Forelimb muscle (tissue), 1 donor: Measurements from ENCODE around the gene EPHA4. TPM values are rescaled to one million over a fixed set of nuclear protein-coding genes. Genes with fewer than 3 reads are reported as not detected.

Source experiments
- DNase-seq: peaks from one replicate; pipeline ENCODE4 v3.0.0-alpha.2; 2013; ENCODE audit warnings: low read depth
- polyA plus RNA-seq: library from polyadenylated mRNA; unstranded; fragments of 120-200 nt; gene quantifications from one replicate; pipeline ENCODE4 v1.2.1, GENCODE V29; 2013; ENCODE audit not compliant: insufficient read length

The EPHA4 gene
- polyA plus RNA-seq, 1 donor: 8.7 TPM

DNA sequence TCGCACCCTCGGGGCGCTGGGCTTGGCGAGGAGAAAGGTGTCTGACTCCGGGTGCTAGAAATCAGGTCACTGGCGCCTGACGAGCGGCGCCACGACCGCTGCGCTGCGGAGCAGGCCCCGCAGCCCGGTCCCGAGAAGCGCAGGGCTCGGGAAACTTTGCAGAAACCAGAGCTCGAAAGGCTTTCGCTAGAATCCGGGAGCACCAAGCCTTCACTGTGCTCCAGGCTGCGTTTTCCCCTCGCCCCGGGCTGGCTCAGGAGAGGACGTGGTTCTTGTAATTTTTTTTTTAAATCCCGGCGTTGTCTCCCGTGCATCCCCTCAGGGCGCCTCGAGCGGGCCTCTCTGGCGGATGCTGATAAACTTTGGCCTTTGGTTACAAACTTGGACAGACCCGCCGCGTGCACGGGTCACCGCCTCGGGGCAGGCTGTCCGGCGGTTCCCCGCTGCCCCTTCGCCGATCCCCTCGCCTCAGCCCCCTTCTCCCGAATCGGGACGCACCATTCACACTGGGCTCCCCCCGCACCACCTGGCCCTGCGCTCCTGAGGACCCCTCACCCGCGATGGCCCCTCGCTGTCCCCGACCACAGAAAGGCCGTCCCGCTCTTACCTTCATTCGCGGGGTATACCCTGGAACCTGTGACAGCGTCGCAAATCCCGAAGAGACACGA lies 419 bp downstream of the EPHA4 start:
- DNase-seq: no peak

DNA sequence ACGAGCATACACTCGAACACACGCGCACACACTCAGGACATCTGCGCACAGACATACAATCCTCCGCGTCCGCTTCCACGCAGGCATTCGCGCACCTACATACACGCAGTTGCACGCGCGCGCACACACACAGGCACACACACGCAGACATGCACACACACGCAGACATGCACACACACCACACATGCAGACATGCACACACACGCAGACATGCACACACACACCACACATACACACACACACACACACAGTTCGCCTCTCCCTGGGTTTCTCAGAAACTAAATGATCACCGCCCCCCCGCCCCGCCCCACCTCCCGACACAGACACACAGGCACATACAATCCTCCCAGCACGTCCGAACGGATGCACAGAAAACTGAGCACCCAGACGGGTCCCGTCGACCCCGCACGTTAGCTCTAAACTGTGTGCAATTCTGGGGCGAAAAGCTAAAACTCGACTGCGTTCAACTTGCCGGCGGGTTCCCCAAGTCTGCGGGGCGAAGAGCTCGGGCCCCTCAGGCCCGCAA lies 1.0 kb downstream of the EPHA4 start:
- DNase-seq: no peak

DNA sequence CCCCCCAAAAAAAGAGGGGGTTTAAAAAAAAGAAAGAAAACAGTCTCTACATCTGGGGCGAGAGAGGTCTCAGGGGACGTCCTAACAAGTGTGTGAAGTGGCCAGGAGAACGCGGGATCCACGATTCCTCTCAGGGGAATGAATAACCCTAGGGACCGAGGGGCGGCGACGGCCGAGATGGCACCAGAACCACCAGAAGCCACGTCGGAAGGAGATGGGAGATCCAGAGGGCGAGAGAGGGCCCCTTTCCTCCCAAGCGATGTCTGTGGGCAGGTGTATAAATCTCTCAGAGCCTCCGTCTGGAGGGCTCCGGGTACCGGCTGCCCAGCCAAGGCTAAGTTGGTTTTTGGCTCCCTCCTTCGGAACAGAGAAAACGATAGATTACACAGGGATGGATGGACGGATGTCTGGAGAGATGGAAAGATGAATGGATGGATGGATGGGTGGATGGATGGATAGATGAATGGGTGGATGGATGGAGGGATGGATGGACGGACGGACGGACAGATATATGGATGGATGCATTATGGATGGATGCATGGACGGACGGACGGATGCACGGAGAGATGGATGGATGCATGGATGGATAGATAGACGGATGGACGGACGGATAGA lies 1.7 kb downstream of the EPHA4 start:
- DNase-seq: no peak

DNA sequence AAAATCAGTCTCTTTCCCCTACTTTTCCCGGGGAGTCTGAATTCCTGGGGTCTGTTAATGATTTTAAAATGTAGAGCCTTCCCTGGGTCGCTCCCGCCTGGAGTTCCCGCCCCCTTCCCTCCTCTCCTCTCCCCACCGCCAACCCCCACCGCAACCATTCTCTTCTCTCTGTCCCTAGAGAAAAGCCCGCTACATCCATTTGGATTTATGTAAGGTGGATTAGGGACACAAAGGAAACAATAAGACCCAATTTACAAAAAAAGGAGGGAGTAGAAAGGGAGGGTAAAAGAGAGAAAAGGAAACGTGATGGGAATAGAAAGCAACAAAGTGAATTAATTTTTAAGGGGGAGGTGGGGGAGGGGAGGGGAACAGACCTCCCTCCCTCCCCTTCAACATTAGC lies 2.2 kb downstream of the EPHA4 start:
- no peak for DNase-seq

DNA sequence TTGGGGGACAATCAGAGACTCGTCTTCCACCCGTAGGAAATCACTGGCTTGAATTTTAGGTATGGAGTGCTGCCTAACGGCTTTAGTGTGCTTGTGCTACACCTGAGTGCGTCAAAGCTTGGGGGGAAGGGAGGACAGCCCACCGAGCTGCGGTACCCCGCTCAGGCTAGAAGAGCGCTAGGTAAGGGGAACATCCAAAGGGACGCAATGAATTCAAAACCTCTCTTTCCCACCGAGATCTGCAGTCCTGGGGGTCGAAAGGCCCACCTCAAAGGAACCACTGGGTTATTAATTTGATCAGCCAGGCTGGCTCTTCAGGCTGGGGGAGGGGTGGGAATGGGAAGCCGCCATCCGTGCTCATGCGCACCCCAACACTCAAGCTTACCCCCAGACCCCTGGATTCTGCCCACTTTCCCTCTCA lies 2.7 kb downstream of the EPHA4 start:
- no peak for DNase-seq

DNA sequence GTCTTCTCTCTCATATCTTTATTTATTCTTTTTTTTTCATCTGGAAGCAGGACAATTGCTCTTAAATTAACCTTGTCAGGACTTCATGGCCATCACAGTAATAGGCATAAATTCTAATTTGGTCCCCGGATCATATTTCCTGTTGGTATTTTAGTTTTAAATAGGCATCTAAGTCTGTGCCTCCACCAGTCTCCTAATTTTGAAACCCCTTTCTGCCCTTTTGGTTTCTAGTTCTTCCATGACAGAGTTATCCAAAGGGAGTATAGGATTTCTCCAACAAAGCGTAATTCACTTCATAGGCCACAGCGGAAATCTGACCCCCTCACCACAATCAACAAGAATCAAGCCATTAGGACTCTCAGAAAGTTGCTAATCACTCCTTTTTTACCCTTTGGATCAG lies 3.8 kb downstream of the EPHA4 start:
- DNase-seq: no peak

DNA sequence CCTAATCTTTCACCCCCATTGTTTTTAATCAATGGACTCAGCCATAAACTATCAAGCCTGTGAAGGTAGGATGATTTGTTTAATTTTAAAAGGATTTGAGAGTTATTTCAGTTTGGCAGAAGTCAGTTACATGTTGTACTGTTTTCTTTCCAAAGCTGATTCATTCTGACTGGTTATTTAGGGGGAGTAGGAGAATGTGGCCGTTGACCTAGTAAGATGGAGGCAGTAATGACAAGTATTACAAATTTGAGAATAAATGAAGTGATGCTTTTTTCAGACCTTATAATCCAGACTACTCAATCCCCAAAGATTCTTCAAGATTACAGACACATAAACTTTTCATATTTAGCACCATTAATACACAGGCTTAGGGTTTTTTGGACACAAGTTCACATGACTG lies 4.3 kb downstream of the EPHA4 start:
- DNase-seq: no peak

DNA sequence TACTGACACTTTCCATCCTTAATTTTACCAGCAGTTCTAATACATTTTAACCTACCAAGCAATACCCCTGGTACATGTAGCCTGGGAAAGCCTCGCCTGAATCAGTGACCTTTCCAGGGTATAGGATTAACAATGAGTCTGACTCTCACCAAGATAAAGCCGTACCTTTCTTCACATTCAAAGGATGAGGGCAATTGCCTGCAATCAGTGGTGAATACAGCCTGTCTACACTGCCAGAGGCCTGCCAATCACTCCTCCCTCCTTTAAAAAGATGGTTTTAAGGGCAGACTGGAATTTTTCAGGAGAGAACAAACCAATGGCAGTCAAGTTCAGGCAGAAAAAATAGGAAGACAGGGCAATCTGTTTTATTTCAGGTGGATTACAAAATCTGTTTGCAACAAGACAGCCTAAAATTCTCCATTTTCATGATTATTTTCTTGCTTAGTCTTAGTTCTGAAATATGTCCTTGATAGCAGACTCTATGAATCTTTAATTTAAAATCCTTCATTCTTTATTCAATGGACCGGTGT lies 4.8 kb downstream of the EPHA4 start:
- DNase-seq: no peak

DNA sequence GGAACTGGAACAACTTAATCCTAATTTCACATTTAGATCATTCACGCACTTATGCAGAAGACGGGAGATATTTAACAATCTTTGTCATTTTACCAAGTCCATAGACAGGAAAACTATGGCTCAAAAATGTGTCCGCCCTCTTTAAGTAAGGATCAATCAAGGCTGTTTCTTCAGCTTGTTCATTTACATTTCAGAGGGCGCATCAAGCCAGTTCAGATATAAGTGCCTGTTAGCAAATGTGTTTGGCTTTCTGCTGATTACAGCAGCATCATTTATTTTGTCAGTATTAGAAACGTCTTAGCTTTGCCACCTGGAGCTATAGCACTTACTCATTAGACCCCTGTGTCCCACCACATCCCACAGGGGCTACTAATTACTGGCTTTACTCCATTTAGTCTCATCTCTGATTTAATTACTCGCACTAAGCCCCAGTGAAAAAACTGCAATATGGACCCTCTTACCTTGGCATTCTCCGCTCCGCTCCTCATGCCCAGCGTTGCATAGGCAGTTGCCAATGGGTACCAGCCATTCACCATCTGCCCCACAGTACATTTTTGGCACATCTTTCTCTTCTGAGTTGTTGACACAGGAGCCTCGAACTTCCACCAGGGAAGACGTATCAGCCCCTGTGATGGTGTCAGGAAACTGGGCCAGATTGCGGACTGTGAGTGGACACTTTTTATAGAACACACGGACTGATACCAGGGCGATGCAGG lies 8.7 kb downstream of the EPHA4 start:
- no peak for DNase-seq

DNA sequence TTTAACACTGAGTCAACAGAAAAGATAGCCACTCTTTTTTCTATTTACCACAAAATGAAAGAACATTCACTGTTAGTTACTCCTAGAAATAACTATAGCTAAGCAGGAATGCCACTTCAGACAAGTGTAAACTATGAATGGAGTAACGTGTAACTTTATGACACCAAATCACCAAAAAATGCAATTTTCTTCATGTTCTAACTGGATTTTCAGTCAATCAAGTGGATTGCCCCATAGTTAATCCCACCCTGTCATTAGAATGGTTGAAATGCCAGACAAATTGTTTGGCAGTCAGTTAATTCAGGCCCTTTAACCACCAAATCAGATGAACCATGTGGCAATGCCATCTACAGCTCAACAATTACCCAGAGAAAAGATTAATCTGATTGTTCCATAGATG lies 9.9 kb downstream of the EPHA4 start:
- DNase-seq: no peak

DNA sequence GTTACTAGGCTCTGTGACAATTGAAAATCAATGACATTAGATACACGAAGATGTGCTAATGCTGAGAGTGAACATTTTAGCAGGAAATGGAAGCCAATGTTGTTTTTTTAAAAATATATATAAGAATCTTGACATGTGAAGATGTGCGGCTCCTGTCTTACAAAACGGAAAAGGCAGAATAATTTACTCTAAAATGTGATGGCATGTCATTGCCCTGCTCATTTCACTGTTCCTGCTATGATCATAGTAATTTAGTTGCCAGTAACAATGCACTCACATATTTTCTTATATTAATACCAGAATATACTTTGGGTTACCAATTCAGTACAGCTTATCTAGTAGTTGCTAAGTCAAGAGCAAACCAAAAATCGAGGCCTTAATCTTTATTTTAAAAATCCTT lies 10.3 kb downstream of the EPHA4 start:
- DNase-seq: no peak

DNA sequence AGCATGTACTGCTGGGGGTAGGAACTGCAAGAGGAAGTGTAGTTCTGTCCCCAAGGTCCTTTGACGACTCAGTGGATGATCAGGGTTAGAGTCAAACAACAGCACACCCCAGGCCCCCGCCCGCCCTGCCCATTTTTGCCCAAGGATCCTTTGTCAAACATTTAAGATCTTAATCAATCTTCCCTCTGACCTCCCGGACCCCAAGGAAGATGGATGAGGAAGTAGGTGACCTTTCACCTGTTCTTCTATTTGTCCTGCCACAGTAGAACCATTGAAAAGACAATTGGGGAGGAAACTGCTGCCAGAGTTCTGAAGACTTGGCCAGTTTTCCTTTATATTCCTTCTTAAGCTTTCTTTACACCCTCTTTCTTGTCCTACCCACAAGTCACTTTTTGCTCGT lies 12.1 kb downstream of the EPHA4 start:
- DNase-seq: no peak

DNA sequence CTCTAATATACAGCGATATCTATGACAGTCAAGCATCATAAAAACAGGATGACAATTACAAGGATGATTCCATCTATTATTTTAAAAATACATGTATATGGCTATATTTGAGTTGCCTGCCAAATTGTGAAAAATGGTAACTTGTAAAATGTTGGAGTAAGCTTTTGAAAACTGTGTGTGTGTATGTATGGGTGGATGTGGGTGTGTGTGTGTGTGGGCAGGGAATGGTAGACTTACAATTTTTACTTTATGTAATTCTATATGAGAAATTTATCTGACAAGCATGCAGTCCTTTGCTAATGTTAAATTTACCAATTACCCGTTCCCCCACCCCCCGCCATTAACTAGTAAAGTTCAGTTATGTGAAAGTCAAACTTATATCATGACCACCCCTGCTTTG lies 14.0 kb downstream of the EPHA4 start:
- no peak for DNase-seq

DNA sequence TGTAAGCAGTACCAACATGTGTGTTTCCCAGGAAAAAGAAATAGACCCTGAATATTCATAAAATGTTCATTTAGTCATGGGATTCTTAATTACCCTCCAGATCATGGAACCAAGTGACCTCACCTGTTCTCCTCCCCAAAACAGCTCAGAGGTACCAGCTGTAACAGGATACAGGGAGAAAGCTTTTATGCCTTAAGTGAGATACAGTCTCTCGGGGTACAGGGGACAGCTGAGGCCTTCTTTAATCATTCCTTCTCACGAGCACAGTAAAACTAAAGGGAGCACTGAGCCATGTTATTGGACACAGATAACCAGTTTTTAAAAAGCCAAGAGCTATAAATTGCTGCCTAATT lies 16.6 kb downstream of the EPHA4 start:
- DNase-seq: no peak

DNA sequence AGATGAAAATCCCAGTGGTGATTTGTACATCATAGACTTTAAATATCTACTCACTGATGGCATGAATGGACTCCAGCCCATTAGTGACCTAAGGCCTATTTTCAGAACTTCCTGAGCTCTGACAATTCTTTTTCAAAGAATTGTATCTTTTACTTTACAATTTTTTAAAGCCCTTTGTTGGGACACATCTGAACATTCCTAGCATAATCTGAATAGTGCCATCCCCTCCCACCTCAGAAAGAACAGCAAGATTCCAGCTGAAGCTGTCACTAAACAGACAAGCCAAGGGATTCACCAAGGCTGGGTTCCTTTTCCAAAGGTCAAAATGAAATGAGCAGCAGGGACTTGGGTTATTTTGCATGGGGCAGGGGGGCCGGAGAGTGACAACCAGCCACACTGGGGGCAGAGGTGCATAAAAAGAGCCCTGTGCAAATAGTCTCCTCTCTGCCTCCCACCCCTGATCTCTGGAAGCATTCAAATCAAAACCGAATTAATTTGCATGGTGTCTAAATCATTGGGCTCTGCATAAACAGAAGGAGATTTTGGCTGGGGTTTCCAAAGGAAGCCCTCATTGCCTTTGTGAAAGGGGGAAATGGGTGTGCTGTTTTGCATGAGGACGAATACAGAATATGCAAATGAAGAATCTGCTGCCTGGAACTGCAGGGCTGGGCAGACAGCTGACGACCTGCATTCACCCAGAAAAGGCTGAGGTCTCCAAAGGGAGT lies 17.2 kb downstream of the EPHA4 start:
- no peak for DNase-seq

DNA sequence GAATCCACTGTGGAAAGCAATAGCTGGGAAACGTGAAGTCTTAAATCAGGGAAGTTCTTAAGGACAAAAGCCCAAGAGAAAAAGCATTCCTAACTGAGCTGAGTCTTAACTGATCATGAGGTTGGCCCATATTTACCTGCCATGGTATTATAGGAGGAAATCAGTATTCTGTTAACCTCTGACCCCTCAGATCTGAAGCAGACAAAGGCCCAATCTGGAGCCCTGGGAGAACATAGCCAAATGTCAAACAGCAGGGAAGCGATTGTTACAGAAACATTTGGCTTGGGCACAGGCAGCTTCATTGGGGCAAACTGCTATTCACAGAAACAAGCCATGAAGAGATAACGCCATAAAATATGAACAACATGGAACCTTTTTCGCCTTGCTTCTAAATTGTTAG lies 18.8 kb downstream of the EPHA4 start:
- DNase-seq: no peak

DNA sequence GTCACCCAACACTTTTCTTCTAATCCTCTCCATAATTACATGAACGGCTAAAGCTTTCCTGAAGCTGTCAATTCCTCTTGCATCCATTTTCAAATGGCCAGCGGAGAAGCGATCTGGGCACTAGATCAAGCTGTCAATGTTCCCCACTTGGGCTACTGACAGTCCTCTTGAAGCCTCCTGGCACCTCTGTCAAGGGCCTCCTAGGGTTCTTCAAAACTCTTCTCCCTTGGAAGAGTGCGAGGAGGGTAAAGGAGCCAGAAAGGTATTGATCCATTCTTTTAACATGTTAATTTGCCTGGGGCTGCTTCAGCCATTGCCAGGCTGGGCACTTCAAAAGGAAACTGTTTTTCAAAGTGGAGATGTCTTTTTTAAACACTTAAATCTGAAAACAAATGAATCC lies 19.8 kb downstream of the EPHA4 start:
- DNase-seq: no peak

DNA sequence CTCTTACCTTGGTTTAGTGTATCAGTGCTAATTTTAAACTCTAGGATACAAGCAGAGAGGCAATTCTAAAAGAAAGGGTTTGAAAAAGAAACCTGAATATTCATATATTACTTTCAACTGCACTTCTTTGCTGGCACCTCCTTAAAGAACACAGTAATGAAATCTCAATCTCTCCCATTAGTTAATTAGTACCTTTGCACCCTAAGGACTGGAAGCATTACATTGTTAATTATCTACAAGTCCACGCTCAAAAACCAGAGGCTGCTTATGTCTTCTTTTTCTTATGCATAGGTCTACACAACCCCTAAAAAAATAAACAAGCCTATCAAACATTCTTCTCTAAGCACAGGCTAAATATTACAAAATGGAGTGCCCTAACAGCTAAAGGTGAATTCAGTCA lies 20.2 kb downstream of the EPHA4 start:
- DNase-seq: no peak

DNA sequence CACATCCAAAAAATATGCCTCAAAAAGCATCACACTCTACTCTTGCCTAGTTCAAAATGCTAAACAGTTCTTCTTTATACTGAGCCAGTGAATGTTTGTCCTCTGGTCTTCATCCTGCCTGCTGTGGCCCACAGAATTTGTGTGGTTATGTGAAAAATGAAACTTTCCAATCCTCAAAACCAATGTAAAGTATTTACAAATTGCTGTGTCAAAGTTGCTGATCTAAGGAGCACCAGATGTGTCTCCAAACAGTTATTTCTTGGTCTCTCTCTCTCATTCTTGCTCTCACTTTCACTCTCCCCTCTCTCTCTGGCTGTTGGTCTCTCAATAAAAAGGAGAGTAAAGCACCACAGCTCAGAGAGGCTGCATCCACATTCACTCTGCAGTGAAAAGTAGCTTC lies 23.0 kb downstream of the EPHA4 start:
- no peak for DNase-seq

DNA sequence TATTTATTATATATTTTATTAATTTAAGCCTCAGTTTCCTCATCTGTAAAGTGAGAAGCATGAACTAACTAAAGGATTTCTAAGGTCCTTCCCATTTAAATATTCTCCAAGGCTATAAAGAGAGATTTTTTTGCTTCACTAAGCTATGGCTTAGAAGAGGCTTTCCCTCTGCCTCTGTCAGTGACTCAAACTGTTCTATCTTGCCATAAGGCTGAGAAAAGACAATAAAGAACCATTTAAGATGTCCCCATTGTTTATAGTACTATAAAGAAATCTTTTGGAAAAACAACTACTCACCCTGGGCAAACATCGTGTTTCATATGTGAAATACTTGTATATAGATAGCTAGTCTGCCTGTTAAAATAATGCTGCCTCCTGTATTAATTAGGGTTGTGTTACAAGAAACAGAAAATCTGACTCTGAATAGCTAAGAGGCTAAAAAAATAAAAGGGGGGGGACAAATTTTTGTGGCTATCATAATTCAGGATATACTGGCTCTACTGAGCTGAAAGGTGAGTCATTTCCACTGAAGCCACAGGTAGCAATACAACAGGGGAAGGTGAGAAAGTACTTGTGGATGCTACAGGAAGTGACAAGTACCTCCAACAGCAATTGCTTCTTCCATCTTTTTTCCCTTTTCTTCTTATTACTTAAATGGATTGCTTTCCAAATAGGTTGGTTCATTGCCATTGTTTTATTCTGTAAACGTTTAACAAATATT lies 25.4 kb downstream of the EPHA4 start:
- no peak for DNase-seq

DNA sequence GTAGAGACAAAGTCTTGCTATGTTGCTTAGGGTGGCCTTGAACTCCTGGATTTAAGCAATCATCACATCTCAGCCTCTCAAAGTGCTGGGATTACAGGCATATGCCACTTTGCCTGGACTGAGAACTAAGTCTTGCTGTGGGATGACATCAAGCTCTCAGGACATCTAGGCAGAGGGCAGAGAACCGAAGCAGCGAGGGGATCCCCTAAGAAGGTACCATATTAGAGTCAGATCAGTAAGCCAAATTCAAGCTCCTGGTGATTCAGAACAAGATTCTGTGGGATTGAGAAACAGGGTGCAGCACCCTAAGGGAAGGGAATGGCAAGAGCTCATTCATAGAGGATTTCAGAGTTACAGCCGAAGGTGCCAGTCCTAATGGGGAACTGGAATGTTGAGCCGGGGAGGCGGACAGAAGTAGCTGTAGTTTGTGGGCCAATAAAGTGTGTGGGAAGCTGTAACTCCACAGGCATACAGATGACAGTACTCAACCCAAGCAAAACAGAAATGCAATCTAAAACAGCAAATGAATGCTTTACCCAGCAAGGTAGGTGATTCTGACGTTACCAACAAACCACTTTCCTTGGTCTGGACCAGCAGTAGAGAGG lies 30.9 kb downstream of the EPHA4 start:
- no peak for DNase-seq
